Left kidney (tissue), 8 donors: ENCODE data around the gene COPS2. TPM values are rescaled to one million over a fixed set of nuclear protein-coding genes. Genes with fewer than 3 reads are reported as not detected.
A peak's percentile ranks its signal among the peaks of the same experiment; 100 is the strongest.
"Not testable (repeated sequence)": the region's sequence is repeated elsewhere in the genome, so short reads cannot be mapped to it uniquely, and the experiment has no call there.

Experiments used
- DNase-seq: peaks from one replicate; pipeline ENCODE4 v3.0.0-alpha.2; 2013
- long read RNA-seq, 8 donors: transcript quantifications; one replicate each; lab custom pipeline, GENCODE V29; 2026
- polyA plus RNA-seq: library from polyadenylated mRNA; unstranded; fragments of 120-200 nt; gene quantifications from one replicate; pipeline ENCODE4 v1.2.1, GENCODE V29; 2013; ENCODE audit not compliant: insufficient read length

The COPS2 gene
- polyA plus RNA-seq = 116 TPM
- long read RNA-seq, donor 1, full-length matches to known transcripts = 16 of 21 reads
- long read RNA-seq, donor 1, partial matches to known transcripts = 0 of 21 reads
- long read RNA-seq, donor 1, other reads (novel, unspliced or antisense) = 5 of 21 reads
- long read RNA-seq, donor 2, full-length matches to known transcripts = 22 of 22 reads
- long read RNA-seq, donor 2, partial matches to known transcripts = 0 of 22 reads
- long read RNA-seq, donor 2, other reads (novel, unspliced or antisense) = 0 of 22 reads
- long read RNA-seq, donor 3, full-length matches to known transcripts = 13 of 13 reads
- long read RNA-seq, donor 3, partial matches to known transcripts = 0 of 13 reads
- long read RNA-seq, donor 3, other reads (novel, unspliced or antisense) = 0 of 13 reads
- long read RNA-seq, donor 4, full-length matches to known transcripts = 2 of 2 reads
- long read RNA-seq, donor 4, partial matches to known transcripts = 0 of 2 reads
- long read RNA-seq, donor 4, other reads (novel, unspliced or antisense) = 0 of 2 reads
- long read RNA-seq, donor 5, full-length matches to known transcripts = 36 of 36 reads
- long read RNA-seq, donor 5, partial matches to known transcripts = 0 of 36 reads
- long read RNA-seq, donor 5, other reads (novel, unspliced or antisense) = 0 of 36 reads
- long read RNA-seq, donor 6, full-length matches to known transcripts = 10 of 39 reads
- long read RNA-seq, donor 6, partial matches to known transcripts = 29 of 39 reads
- long read RNA-seq, donor 6, other reads (novel, unspliced or antisense) = 0 of 39 reads
- long read RNA-seq, donor 7, full-length matches to known transcripts = 28 of 39 reads
- long read RNA-seq, donor 7, partial matches to known transcripts = 11 of 39 reads
- long read RNA-seq, donor 7, other reads (novel, unspliced or antisense) = 0 of 39 reads
- long read RNA-seq, donor 8, full-length matches to known transcripts = 6 of 6 reads
- long read RNA-seq, donor 8, partial matches to known transcripts = 0 of 6 reads
- long read RNA-seq, donor 8, other reads (novel, unspliced or antisense) = 0 of 6 reads

DNA sequence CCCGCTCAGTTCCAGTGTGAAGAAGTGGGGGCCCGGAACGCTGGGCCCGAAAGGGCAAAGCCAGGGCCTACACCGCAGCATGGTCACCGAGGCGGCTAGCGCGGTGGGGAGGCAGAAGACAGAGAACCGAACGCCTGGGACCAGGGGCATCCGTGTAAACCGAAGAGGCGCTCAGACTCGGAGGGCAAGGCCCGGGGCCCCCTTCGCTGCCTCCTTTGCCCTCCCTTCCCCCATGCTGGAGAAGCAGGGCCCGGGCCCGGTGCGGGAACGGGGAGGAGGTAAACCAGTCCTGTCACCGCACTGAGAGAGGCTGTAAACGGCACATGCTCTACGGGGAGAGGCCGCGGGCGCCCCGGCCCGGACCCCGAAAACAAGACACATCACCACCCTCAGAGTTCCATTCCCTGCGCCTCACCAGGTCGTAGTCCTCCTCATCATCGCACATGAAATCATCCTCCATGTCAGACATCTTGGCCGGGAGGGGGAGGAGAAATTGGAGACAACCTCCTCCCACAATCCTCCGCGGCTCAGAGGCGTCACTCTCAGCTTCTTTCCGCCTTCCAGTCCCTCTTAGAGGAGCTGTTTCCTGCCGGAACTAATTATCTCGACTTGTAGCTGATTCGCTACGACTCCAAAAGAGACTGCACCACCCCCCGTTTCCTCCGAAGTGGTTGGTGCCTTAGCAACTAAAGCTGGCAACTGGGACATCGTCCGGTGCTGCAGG lies at the start of gene COPS2:
Gene COPS2 (minus strand): TSS at position 490 of the 724 bp plus-strand sequence. CDS start 21 bp downstream, at position 469.
- DNase-seq = peak; percentile 99

GRCh38 chr15:49200347-49200746 lies 44.9 kb upstream of the COPS2 start:
- no peak for DNase-seq

GRCh38 chr15:49199666-49200065 lies 44.3 kb upstream of the COPS2 start:
- DNase-seq = no peak

DNA sequence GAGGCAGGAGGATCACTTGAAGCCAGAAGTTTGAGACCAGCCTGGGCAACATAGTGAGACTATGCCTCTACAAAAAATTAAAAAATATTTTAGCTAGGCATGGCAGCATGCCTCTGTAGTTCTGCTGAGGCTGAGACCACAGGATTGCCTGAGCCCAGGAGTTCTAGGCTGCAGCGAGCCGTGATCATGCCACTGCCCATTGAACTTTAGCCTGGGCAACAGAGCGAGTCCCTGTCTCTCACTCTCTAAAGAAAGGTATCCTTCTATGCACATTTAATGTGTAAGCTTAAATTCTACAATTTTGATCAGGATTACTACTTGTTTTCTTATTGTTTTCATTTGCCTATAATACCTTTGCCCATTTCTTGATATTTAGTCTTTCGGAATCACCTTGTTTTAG lies 41.5 kb upstream of the COPS2 start:
- no peak for DNase-seq

- no peak for DNase-seq
Measured at GRCh38 chr15:49191892-49192291, 36.5 kb upstream of the COPS2 start.

GRCh38 chr15:49190586-49190985 lies 35.2 kb upstream of the COPS2 start:
- DNase-seq = no peak

- no peak for DNase-seq
Measured at GRCh38 chr15:49189631-49190030, 34.2 kb upstream of the COPS2 start.

- DNase-seq = no peak
Measured at GRCh38 chr15:49188933-49189332, 33.5 kb upstream of the COPS2 start.

DNA sequence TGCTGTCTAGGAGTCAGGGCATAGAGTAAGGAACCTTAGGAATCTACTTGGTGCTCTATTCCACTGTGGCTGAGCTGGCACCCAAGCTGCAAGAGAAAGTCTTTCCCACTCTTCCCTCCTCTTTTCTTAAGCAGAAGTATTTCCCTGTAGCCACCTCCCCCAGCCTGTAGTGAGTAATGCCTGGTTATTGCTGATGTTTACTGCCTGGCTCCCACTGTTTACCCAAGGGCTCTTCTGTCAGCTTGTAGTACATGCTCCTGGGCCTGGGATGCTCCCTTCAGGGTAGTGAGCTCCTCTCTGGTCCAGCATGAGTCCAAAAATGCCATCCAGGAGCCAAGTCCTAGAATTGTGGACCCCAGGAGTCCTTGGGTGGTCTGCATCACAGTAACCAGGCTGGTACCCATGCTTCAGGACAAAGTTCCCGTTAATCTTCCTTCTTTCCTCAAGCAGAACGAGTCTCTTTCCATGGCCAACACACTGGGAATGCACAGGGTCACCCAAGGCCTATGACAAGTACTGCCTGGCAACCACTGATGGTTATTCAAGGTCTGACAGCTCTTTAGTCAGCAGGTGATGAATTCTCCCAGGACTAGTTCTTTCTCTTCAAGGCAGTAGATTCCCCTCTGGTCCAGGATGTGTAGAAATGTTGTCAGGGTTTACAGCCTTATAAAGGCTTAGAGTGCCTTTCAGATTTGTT lies 32.3 kb upstream of the COPS2 start:
- no peak for DNase-seq

DNA sequence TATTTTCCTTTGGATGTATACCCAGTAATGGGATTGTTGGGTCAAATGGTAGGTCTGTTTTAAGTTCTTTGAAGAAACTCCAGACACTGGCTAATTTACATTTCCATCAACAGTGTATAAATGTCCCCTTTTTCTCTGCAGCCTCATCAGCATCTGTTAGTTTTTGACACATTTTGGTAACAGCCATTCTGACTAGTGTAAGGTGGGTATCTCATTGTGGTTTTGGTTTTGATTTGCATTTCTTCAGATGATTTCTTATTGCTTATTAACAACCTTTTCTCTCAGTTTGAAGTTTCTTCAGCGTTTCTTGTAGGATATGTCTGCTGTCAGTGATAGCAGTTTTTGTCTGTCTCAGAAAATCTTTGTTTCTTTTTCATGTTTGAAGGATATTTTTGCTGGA lies 30.1 kb upstream of the COPS2 start:
- no peak for DNase-seq

DNA sequence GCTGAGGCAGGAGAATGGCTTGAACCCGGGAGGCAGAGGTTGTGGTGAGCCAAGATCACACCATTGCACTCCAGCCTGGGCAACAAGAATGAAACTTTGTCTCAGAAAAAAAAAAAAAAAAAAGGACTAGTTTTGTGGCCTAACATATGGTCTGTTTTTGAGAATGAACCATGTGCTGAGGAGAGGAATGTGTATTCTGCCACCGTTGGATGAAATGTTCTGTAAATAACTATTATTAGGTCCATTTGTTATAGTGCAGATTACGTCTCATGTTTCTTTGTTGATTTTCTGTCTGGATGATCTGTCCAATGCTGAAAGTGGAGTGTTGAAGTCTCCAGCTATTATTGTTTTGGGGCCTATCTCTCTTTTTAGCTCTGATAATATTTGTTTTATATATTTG lies 28.3 kb upstream of the COPS2 start:
- DNase-seq = not testable (repeated sequence)

DNA sequence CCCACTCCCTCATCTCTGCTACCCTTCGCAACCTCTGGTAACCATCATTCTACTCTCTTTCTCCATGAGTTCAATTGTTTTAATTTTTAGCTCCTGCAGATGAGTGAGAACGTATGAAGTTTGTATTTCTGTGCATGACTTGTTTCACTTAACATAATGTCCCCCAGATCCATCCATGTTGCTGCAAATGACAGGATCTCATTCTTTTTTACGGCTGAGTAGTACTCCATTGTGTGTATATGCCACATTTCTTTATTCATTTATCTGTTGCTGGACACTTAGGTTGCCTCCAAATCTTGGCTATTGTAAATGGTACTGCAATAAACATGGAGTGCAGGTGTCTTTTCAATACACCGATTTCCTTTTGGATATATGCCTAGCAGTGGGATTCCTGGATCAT lies 26.7 kb upstream of the COPS2 start:
- DNase-seq = no peak

- DNase-seq = no peak
Measured at GRCh38 chr15:49179433-49180190, 24.2 kb upstream of the COPS2 start.

DNA sequence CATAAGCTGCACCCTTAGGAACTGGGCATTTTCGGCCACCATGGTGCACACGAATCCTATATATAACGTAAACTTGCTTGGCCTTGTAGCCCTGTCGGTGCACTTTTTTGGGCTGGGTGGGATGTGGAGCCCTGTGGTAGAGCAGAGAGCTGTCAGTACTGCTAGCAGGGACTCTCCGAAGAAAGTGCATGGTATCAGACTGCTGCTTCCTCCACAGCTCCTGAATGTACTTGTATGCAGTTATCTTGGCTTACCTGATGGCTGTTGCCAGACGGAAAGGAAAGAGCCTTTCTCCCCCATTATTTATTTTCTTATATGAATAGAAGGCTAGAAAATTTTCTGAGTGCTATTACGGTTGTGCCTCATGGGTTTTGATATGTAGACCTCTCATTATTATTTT lies 23.1 kb upstream of the COPS2 start:
- DNase-seq = no peak

GRCh38 chr15:49175582-49176397 lies 20.4 kb upstream of the COPS2 start:
- not testable (repeated sequence) for DNase-seq

DNA sequence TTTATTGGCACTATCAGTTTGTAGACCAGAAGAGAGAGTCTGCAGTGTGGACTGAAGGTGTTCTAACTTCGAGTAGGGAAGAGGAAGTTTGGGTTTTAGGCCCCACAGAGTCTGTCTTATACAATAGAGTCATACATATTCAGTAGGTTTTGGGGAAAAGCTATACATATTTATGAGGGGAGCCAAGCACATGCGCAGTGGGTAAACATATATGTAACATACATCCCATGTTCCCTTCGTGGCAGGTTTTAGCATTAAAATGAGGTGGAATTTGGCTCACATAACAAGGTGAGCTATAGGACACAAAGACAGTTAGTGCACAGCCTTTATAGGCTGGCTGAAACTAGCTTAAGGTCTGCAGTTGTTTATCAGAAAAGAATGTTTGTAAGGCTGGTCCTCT lies 19.5 kb upstream of the COPS2 start:
- DNase-seq = no peak

- no peak for DNase-seq
Measured at GRCh38 chr15:49171790-49172189, 16.4 kb upstream of the COPS2 start.

DNA sequence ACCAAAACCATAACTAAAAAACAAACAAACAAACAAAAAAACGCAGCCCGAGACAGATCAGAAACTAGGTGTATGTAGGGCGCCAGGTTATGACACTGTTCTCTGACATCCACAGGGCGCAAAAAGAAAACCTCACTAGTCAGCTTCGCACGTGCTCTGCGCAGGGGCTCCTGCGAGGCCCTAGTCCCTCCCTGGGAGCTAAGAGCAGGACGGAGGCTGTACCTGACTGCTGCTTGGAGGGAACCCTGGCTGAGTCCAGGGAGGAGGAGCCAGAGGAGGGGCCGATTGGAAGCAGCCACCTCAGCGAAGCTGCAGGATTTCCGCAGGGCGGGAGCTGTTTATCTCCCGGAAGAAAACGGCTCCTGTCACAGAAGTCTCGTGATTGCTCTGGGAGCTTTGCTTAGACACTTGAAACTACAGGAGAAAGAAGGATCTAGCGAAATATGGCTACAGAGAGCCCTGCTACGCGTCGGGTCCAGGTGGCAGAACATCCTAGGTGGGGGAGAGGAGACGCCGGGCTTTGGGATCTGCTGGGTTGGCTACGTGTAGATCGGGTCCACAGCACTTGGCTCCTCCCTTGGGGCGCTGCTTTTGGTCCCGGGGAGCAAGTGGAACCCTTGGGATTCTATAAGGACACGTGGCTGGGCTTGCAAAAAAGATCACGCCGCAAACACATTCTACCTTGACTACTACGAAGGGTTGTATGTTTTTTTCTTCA lies 14.6 kb upstream of the COPS2 start, which contains the start of gene GALK2:
Gene GALK2 (plus strand): TSS at position 368 of the 718 bp plus-strand sequence. CDS start 76 bp downstream, at position 444.
- peak; percentile 83 for DNase-seq

GRCh38 chr15:49168016-49168415 lies 12.6 kb upstream of the COPS2 start:
- DNase-seq = no peak
